GM12872 (cell line): Measurements from ENCODE around the gene PRSS50.

Source experiments
- TF ChIP-seq, protein P1 (sequence below): IDR thresholded peaks from 3 replicates; pipeline ENCODE4 v1.5.1; 2011; ENCODE audit warnings: low read depth, mild to moderate bottlenecking, low read length, moderate library complexity; ENCODE audit not compliant: insufficient read depth

Gene PRSS50

DNA sequence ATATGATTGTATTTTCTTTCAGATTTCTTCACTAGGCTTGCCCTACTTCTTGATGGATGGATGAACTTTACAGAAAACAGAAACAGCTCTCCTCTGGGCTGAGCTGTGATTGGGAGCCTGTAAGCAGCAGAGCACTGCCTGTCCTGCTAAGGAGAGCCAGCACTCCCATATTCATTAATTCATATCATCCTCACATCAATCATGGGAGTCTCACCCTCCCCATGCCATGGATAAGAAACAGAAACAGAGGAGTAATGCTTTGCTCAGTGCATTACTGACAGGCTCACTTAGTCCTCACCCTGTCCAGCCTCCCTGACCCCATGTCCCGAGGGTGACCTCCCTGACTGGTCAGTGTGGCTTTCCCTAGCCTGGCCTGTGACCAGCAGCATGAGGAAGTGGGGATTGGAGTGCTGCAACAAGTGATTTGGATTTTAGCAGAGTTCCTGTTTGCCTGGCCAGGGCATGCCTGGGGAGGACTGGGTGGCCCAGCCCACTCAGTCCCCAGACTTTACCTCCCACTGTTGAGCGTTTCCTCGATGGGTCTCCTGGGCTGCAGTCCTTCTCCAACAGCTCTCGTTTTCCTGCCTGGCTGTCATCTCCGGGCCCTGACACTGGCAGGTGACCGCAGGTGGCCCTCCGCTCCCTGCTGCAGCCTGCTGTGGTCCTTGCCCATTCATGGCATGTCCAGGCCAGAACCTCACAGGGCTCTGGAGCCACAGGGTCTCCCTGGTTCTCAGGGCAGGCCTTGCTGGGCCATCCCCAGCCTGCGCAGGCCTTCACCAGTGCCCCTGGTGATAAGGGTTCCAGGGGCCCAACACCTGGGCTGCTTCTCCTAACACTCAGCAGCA is 17.8 kb downstream of the PRSS50 start:
- TF ChIP-seq, protein P1, sequence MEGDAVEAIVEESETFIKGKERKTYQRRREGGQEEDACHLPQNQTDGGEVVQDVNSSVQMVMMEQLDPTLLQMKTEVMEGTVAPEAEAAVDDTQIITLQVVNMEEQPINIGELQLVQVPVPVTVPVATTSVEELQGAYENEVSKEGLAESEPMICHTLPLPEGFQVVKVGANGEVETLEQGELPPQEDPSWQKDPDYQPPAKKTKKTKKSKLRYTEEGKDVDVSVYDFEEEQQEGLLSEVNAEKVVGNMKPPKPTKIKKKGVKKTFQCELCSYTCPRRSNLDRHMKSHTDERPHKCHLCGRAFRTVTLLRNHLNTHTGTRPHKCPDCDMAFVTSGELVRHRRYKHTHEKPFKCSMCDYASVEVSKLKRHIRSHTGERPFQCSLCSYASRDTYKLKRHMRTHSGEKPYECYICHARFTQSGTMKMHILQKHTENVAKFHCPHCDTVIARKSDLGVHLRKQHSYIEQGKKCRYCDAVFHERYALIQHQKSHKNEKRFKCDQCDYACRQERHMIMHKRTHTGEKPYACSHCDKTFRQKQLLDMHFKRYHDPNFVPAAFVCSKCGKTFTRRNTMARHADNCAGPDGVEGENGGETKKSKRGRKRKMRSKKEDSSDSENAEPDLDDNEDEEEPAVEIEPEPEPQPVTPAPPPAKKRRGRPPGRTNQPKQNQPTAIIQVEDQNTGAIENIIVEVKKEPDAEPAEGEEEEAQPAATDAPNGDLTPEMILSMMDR, result no peak

DNA sequence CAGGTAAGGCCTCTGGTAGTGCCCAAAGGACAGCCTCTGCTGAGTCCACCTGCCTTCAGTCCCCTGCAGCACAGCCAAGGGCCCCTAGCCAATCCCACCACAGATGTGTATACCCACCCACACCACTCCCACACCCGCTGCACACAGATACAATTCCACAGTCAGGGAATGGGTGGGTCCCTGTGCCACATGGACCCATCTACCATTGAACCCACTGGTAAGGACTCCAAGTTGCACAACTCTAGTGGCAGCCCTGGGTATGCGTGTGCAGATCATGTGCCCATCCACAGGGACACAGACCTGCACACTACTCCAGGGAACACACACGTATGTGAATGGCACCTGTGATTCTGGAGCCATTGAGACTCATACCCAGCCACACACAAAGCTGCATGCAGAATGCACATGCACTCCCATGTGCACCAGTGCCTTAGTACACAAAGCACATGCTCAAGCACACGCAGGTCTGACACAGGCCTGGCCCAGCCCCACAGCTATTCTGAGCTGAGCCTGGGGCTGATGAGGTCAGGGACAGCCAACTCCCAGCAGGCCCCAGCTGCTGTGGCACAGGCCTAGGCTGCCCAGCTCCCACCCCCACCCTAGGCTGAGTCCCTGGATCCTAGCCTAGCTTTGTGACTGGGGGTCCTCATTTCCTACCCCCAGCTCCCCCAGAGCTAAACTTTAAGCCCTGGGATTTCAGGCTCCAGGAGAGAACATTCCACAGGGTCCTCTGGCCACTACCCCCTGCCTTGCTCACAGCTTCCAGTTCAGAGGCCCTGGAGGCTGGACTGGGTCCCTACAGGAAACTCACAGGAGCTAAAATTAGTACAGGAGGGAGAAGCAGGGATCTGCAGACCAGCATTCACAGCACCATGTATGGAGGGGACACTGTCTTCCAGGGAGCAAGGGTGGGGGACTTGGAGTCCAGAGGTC is 21.4 kb downstream of the PRSS50 start:
- TF ChIP-seq, protein P1, result no peak

DNA sequence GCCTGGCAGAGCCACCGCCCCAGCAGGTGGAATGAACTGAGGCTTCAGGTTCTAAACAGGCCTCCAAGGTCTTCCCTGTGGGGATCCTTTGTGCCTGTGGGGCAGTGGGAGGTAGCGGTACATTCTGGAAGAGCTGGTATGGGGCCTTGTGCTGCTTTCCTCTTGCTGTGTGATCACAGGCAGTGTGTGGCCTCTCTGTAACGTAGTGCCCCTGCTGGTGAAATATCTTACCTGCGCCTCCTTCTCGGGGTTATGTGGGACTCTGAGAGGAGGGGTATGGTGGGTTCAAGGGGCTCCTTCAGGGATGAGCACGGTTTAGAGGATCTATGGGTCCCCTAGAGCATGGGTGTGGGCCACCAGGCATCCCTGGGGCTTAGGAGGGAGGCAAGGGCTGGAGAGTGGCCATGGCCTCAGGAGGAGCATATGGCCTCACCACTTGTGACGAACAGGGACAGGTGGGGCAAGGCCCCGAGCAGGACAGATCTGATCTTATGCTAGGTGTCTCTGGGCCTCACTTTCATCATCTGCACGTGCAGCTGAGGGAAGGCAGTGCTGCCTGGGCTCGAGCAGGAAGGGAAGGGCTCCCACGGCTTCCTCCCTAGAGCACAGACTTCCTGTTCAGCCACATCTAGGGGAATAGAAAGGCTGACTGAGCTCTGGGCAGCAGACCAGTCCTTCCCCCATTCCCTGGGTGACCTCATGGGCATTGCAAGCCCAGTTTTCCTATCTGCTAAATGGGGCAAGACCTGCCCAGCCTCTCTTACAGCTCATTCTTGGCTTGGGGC is 22.3 kb downstream of the PRSS50 start:
- TF ChIP-seq, protein P1, result peak; percentile 54

DNA sequence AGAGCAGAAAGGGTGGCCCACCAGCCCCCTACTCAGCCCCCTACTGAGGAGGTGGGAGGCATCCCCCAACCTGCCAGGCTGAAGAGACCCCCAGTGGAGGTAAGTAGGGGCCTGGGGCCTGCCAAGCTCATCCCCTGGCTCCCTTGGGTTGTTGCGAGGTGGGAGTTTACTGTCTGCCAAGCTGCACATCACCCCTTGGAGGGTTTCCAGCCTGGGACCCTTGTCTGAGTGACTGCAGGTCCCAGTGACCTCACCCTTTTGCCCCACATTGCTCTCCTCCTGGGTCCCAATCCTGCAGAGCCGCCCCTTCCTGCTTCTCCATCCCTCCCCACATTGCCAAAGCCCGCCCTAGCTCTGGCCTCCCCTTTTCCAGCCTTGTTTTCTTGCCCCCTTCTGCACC is 23.1 kb downstream of the PRSS50 start:
- TF ChIP-seq, protein P1, result no peak

DNA sequence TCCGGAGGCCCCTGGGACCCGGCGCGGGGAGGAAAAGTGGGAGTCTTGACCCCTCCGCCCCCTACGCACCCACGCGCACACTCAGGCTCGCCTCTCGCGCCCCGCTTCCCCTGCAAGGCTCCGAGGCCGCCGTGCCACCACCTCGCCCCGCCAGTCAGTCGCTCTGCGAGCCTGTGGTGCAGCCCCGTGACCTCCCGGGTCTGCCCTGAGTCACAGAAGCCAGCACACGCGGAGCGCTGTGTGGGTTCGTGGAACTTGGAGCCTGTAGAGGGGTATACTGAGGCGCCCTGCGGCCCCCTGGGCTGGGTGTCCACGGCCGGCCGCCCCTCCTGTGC is 23.8 kb downstream of the PRSS50 start:
- TF ChIP-seq, protein P1, result no peak

DNA sequence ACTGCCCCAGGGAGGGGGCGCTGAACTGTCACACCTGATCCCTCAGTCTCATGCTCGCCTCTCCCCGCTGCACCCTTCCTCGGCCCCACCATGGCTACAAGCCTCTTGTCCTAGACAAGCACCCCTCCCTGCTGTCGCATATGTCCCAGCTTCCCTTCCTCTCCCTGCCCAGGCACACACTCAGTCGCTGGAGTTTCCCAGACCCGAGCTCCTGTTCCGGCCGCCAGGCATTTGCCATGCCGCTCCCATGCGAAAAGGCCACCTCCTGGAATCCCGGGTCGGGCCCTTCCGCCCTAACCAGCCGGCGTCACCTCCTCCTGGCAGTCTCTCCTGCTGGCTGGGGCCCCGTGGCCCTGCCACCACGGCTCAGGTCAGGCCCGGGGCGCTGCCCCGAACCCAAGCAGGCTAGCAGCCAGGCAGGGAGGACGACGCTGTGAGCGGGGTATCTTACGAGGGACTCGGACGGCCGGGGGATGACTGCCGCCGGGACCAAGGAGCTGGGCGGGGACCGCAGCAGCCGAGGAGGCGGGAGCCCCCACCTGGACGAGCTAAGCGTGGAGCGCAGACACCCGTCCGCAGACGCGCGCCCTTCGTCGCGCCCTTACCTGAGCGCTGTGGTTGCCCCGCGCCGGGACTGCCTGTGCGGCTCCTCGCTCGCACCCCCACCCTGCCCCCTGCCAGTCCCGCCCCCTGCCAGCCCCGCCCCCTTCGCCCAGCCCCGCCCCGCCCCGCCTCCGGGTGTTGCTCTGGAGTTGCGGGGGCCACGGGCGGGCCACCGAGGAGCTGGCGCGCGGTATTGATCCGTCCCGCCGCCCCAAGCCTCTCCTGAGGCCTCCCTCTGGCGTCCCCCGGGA is 24.4 kb downstream of the PRSS50 start, which contains the start of gene ALS2CL:
TSS of gene ALS2CL (minus strand) at position 642 of the 854 bp plus-strand sequence. CDS start 4,239 bp downstream, outside the sequence.
- TF ChIP-seq, protein P1, result no peak
